ENCODE results near the gene TMEM116. TPM values are rescaled to one million over a fixed set of nuclear protein-coding genes. Genes with fewer than 3 reads are reported as not detected.
"Not testable (repeated sequence)": the region's sequence is repeated elsewhere in the genome, so short reads cannot be mapped to it uniquely, and the experiment has no call there.

Gene TMEM116
- total and polyA plus RNA-seq, 8 donors: 2.5 to 7.3 (median 4.2) TPM

GRCh38 chr12:111976860-111977259 is 36.1 kb downstream of the TMEM116 start:
- Histone ChIP-seq H3K4me1 (no peaks in the 10 kb centered on the region), H3K9me3 (no peaks in the 10 kb centered on the region), H3K4me3 (no peak overlapping the region), H3K27me3 (no peaks in the 10 kb centered on the region), H3K27ac (no peak overlapping the region), H3K36me3 (no peaks in the 10 kb centered on the region)
- intact Hi-C loops (cut with DNase I): no loop called here
- FAIRE-seq (no peak), DNase-seq (no peak), ATAC-seq (no peak)
- TF ChIP-seq, protein P1, sequence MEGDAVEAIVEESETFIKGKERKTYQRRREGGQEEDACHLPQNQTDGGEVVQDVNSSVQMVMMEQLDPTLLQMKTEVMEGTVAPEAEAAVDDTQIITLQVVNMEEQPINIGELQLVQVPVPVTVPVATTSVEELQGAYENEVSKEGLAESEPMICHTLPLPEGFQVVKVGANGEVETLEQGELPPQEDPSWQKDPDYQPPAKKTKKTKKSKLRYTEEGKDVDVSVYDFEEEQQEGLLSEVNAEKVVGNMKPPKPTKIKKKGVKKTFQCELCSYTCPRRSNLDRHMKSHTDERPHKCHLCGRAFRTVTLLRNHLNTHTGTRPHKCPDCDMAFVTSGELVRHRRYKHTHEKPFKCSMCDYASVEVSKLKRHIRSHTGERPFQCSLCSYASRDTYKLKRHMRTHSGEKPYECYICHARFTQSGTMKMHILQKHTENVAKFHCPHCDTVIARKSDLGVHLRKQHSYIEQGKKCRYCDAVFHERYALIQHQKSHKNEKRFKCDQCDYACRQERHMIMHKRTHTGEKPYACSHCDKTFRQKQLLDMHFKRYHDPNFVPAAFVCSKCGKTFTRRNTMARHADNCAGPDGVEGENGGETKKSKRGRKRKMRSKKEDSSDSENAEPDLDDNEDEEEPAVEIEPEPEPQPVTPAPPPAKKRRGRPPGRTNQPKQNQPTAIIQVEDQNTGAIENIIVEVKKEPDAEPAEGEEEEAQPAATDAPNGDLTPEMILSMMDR (IDR thresholded peaks at IDR 0.05): no peak

DNA sequence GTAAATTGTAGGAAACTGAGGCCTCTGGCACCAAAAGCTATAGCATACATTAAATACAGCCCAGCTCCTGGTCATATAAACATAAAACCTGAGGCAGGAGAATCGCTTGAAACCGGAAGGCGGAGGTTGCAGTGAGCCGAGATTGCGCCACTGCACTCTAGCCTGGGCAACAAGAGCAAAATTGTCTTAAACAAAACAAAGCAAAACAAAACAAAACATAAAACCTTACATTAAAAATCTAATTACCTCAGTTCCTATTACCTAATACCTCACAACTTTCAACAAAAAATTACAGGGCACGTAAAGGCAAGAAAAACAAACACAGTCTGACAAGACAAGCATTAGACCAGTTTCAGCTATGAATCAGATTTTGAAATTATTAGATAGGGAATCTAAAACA is 36.7 kb downstream of the TMEM116 start:
- TF ChIP-seq, protein P1 (IDR thresholded peaks at IDR 0.05): no peak
- DNase-seq: no peak
- WGBS, 2 donors: 96 to 97% methylated on average over 6 of the region's 6 CpGs
- FAIRE-seq: no peak
- intact Hi-C loops (cut with DNase I): no loop called here
- H3K27me3 ChIP-seq: no peaks in the 10 kb centered on the region
- no peak overlapping the region for H3K4me3 ChIP-seq
- no peak for ATAC-seq
- H3K9me3 ChIP-seq: no peaks in the 10 kb centered on the region
- H3K36me3 ChIP-seq: no peaks in the 10 kb centered on the region
- no peaks in the 10 kb centered on the region for H3K4me1 ChIP-seq
- H3K27ac ChIP-seq: no peak overlapping the region

GRCh38 chr12:111975161-111975931 is 37.6 kb downstream of the TMEM116 start:
- H3K4me1 ChIP-seq: no peaks in the 10 kb centered on the region
- H3K27ac ChIP-seq: no peak overlapping the region
- no peaks in the 10 kb centered on the region for H3K36me3 ChIP-seq
- DNase-seq (no peak), FAIRE-seq (no peak), ATAC-seq (no peak)
- H3K4me3 ChIP-seq: no peak overlapping the region
- no peaks in the 10 kb centered on the region for H3K9me3 ChIP-seq
- TF ChIP-seq, protein P1 (IDR thresholded peaks at IDR 0.05): no peak
- 84 to 85% methylated on average over 5 of the region's 5 CpGs for WGBS, 2 donors
- H3K27me3 ChIP-seq: no peaks in the 10 kb centered on the region
- intact Hi-C loops (cut with DNase I): no loop called here

DNA sequence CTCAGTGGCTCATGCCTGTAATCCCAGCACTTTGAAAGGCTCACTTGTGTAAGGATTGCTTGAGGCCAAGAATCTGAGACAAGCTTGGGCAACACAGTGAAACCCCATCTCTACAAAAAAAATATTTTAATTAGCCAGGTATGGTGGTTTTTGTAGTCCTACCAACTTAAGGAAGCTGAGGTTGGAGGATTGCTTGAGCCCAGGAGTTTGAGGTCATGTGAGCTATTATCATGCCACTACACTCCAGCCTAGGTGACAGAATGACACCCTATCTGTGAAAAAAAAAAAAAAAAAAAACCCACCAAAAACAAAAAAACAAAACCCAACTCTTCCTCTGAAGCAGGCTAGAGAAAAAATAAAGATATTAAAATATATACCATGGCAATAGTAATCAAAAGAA is 41.2 kb downstream of the TMEM116 start:
- no peak overlapping the region for H3K27ac ChIP-seq
- FAIRE-seq (no peak), DNase-seq (no peak), ATAC-seq (no peak)
- no peaks in the 10 kb centered on the region for H3K27me3 ChIP-seq
- no peak overlapping the region for H3K4me3 ChIP-seq
- TF ChIP-seq, protein P1 (IDR thresholded peaks at IDR 0.05): no peak
- no peaks in the 10 kb centered on the region for H3K4me1 ChIP-seq
- intact Hi-C loops (cut with DNase I): no loop called here
- no peaks in the 10 kb centered on the region for H3K9me3 ChIP-seq
- H3K36me3 ChIP-seq: no peaks in the 10 kb centered on the region

- intact Hi-C loops (cut with DNase I): no loop called here
- no peak overlapping the region for H3K27ac ChIP-seq
- H3K36me3 ChIP-seq: no peaks in the 10 kb centered on the region
- no peak for ATAC-seq
- no peaks in the 10 kb centered on the region for H3K27me3 ChIP-seq
- no peak for FAIRE-seq
- H3K4me1 ChIP-seq: no peaks in the 10 kb centered on the region
- no peaks in the 10 kb centered on the region for H3K9me3 ChIP-seq
- DNase-seq: no peak
- TF ChIP-seq, protein P1 (IDR thresholded peaks at IDR 0.05): no peak
- WGBS, 2 donors: 88 to 94% methylated on average over 1 of the region's 1 CpG
- H3K4me3 ChIP-seq: no peak overlapping the region
Measured at GRCh38 chr12:111964935-111965334, 48.0 kb downstream of the TMEM116 start.

DNA sequence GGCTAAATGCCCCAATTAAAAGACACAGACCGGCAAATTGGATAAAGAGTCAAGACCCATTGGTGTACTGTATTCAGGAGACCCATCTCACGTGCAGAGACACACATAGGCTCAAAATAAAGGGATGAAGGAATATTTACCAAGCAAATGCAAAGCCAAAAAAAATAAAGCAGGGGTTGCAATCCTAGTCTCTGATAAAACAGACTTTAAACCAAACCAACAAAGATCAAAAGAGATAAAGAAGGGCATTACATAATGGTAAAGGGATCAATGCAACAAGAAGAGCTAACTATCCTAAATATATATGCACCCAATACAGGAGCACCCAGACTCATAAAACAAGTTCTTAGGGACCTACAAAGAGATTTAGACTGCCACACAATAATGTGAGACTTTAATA is 53.4 kb downstream of the TMEM116 start:
- H3K27ac ChIP-seq; FAIRE-seq; H3K9me3 ChIP-seq; intact Hi-C loops (cut with DNase I); H3K4me3 ChIP-seq; H3K27me3 ChIP-seq; H3K4me1 ChIP-seq; ATAC-seq; H3K36me3 ChIP-seq; DNase-seq: not testable (repeated sequence)
- 91 to 93% methylated on average over 2 of the region's 2 CpGs for whole genome bisulfite sequencing, 2 donors

- ATAC-seq; H3K27me3 ChIP-seq; H3K36me3 ChIP-seq; H3K4me1 ChIP-seq; H3K4me3 ChIP-seq; FAIRE-seq; H3K27ac ChIP-seq; H3K9me3 ChIP-seq; intact Hi-C loops (cut with DNase I): not testable (repeated sequence)
- peak in 1 of 6 donors; percentile 57 for DNase-seq
- 95 to 97% methylated on average over 21 to 31 of the region's 31 CpGs for WGBS, 2 donors
Measured at GRCh38 chr12:111957224-111957623, 55.7 kb downstream of the TMEM116 start.

Data from pancreas (tissue), 10 donors.